Fibroblast of mammary gland (primary cell): ENCODE measurements around the gene LECT2.

Experiments
- DNase-seq: peaks from one replicate; pipeline ENCODE4 v3.0.0-alpha.2; 2010; ENCODE audit warnings: low read depth
- H3K4me3 ChIP-seq: 2 replicates; pipeline ENCODE4 v1.5.1; 2011; ENCODE audit warnings: low read depth, mild to moderate bottlenecking, low read length, moderate library complexity; ENCODE audit not compliant: control insufficient read depth
- CTCF ChIP-seq: conservative IDR thresholded peaks from 2 replicates; pipeline ENCODE4 v1.5.1; 2011; ENCODE audit warnings: low read depth, low read length, inconsistent platforms; ENCODE audit not compliant: control insufficient read depth, insufficient read depth

LECT2 gene

GRCh38 chr5:135991429-135991828, 36.6 kb upstream of the LECT2 start:
- H3K4me3 ChIP-seq = no peak overlapping the region
- no peak for TF ChIP-seq CTCF
- DNase-seq = no peak

DNA sequence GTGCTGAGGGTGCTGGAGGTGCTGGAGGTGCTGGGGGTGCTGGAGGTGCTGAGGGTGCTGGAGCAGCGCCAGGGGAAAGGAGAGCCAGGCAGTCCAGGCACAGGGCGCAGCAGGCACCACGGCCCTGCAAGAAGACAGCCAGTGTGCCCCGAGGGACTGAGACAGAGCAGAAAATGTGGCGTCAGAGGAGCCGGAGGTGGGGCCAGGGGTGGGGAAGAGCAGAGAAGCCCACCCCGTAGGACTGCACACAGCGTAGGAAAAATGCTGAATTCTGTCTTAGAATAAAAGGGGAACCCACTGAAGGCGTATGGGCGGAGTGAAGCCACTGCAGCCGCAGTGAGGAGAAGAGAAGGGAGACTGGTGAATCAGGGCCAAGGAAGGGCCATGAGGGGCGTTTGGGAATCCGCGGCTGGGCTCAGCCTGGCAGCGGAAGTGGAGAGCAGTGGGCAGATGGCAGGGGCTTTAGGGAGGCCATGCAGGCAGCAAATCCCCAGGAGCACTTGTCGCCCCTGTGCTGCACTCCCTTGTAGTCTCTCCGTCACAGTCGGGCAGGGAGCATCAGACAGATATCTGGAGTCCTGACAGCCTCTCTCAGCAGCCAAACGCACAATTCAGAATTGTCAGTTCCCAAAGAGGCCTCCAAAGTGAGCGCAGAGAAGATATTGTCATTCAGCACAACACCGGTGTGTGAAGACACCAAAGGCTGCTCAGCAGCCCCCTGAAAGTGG, 35.9 kb upstream of the LECT2 start:
- TF ChIP-seq CTCF = no peak
- DNase-seq = no peak
- no peak overlapping the region for H3K4me3 ChIP-seq

GRCh38 chr5:135989686-135990085, 34.9 kb upstream of the LECT2 start:
- H3K4me3 ChIP-seq = no peak overlapping the region
- DNase-seq = no peak
- no peak for TF ChIP-seq CTCF

DNA sequence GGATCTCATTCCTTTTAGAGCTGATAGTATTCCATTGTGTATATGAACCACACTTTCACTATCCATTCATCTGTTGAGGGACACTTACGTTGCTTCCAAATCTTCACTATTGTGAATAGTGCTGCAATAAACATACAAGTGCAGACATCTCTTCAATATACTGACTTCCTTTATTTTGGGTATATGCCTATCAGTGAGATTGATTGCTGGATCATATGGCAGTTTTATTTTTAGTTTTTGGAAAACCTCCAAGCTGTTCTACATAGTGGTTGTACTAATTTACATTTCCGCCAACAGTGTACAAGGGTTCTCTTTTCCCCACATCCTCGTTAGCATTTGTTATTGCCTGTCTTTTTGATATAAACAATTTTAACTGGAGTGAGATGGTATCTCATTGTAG, 33.8 kb upstream of the LECT2 start:
- TF ChIP-seq CTCF = no peak
- H3K4me3 ChIP-seq = no peak overlapping the region

DNA sequence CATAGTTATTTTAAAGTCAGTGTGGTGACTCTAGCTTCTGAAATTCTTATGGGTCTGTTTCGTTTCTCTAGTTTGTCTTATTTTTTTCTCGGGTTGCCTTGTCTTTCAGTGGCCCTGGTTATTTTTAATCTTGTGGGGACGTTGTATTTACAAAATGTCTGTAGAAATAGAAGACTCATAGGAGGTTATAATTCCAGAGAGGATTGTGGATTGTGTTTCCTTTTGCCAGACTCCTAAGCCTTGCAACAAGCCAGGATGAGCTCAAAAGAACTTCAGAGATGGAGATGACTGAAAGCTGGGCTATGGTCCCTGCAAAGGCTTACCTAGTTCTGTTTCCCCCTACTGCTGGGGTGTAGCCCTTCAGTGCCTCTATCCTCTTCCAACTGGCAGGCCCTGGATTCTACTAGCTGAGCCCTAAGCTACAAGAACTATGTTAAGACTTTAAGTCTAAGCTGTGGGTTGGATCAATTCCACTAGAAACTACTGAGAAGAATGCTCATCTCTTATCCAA, 32.2 kb upstream of the LECT2 start:
- peak; percentile 30 for DNase-seq
- H3K4me3 ChIP-seq = no peak overlapping the region
- TF ChIP-seq CTCF = no peak

More for the DNA sequence above, 33.8 kb upstream of the LECT2 start:
- DNase-seq = no peak

GRCh38 chr5:135986401-135986800, 31.6 kb upstream of the LECT2 start:
- no peak overlapping the region for H3K4me3 ChIP-seq
- no peak for TF ChIP-seq CTCF

More at GRCh38 chr5:135986401-135986800, 31.6 kb upstream of the LECT2 start:
- no peak for DNase-seq
